GM23338 (cell line): Measurements from ENCODE around the gene PTPRN2. TPM values are rescaled to one million over a fixed set of nuclear protein-coding genes. Genes with fewer than 3 reads are reported as not detected.

Experiments used
- ATAC-seq: fragments of 200-7000 bp; cut with Tn5 transposase; 3 replicates; pipeline ENCODE4 v1.9.1; 2020
- DNase-seq: peaks from one replicate; pipeline ENCODE4 v3.0.0-alpha.2; 2015; ENCODE audit warnings: low spot score
- H2AFZ ChIP-seq: fragments of 200-600 bp; sonication (generic); 2 replicates; pipeline ENCODE4 v1.8.0; 2016; ENCODE audit warnings: antibody characterized with exemption, mild to moderate bottlenecking, moderate library complexity
- H3F3A ChIP-seq: fragments of 200-600 bp; sonication (generic); replicated peaks from 2 replicates; pipeline ENCODE4 v1.8.0; 2017; ENCODE audit warnings: antibody characterized with exemption, mixed run types, low read depth
- H3K27ac ChIP-seq: fragments of 200-600 bp; sonication (generic); 2 replicates; pipeline ENCODE4 v1.6.1; 2016; ENCODE audit warnings: low read depth
- H3K27me3 ChIP-seq: fragments of 200-600 bp; sonication (generic); 2 replicates; pipeline ENCODE4 v1.8.0; 2016; ENCODE audit warnings: mild to moderate bottlenecking, mixed run types, moderate library complexity; ENCODE audit not compliant: insufficient read depth
- H3K36me3 ChIP-seq: fragments of 200-600 bp; sonication (generic); 2 replicates; pipeline ENCODE4 v1.8.0; 2016; ENCODE audit warnings: mild to moderate bottlenecking; ENCODE audit not compliant: insufficient read depth
- H3K4me1 ChIP-seq: fragments of 200-600 bp; sonication (generic); 2 replicates; pipeline ENCODE4 v1.8.0; 2016; ENCODE audit warnings: mild to moderate bottlenecking, moderate library complexity; ENCODE audit not compliant: insufficient read depth
- H3K4me2 ChIP-seq: fragments of 200-600 bp; sonication (generic); 2 replicates; pipeline ENCODE4 v1.7.1; 2017; ENCODE audit warnings: mixed run types
- H3K4me3 ChIP-seq: fragments of 200-600 bp; sonication (generic); 2 replicates; pipeline ENCODE4 v1.6.1; 2016; ENCODE audit warnings: mixed run types
- H3K79me2 ChIP-seq: fragments of 200-600 bp; sonication (generic); replicated peaks from 2 replicates; pipeline ENCODE4 v1.8.0; 2017; ENCODE audit warnings: mild to moderate bottlenecking; ENCODE audit not compliant: insufficient read depth
- H3K9me2 ChIP-seq: fragments of 200-600 bp; sonication (generic); 2 replicates; pipeline ENCODE4 v1.8.0; 2017; ENCODE audit not compliant: insufficient read depth
- H4K20me1 ChIP-seq: fragments of 200-600 bp; sonication (generic); replicated peaks from 2 replicates; pipeline ENCODE4 v1.8.0; 2017; ENCODE audit warnings: mild to moderate bottlenecking; ENCODE audit not compliant: insufficient read depth
- H3K27ac Mint-ChIP-seq: 2 replicates; pipeline ENCODE4 v1.8.0; 2020; ENCODE audit warnings: inconsistent platforms, mild to moderate bottlenecking, moderate library complexity, mixed read lengths
- H3K27me3 Mint-ChIP-seq: 3 replicates; pipeline ENCODE4 v1.8.0; 2022; ENCODE audit warnings: low read depth, mild to moderate bottlenecking, moderate library complexity, mixed read lengths, inconsistent platforms; ENCODE audit not compliant: insufficient read depth, poor library complexity
- H3K36me3 Mint-ChIP-seq: 3 replicates; pipeline ENCODE4 v1.8.0; 2021; ENCODE audit warnings: low read depth, mild to moderate bottlenecking, inconsistent platforms, moderate library complexity, mixed read lengths
- H3K4me1 Mint-ChIP-seq: 3 replicates; pipeline ENCODE4 v1.8.0; 2020; ENCODE audit warnings: mild to moderate bottlenecking, inconsistent platforms, mixed read lengths
- H3K4me3 Mint-ChIP-seq: 3 replicates; pipeline ENCODE4 v1.8.0; 2021; ENCODE audit warnings: moderate library complexity, mild to moderate bottlenecking, inconsistent platforms, mixed read lengths
- H3K9me3 Mint-ChIP-seq: 3 replicates; pipeline ENCODE4 v1.8.0; 2020; ENCODE audit warnings: moderate library complexity, mild to moderate bottlenecking, inconsistent platforms, mixed read lengths
- CREB1 ChIP-seq: fragments of 250-450 bp; sonication (Bioruptor Pico); IDR thresholded peaks from 2 replicates; pipeline ENCODE4 v1.5.0; 2020; ENCODE audit warnings: low read depth, mild to moderate bottlenecking, moderate library complexity
- EZH2 ChIP-seq: fragments of 200-600 bp; sonication (generic); IDR thresholded peaks from one replicate; pipeline ENCODE4 v1.8.0; 2017; ENCODE audit warnings: antibody characterized with exemption, mild to moderate bottlenecking, low read depth; ENCODE audit not compliant: unreplicated experiment
- EZH2phosphoT487 ChIP-seq: fragments of 200-600 bp; sonication (generic); IDR thresholded peaks from one replicate; pipeline ENCODE4 v1.8.1; 2018; ENCODE audit warnings: antibody characterized with exemption; ENCODE audit not compliant: unreplicated experiment
- JUNB ChIP-seq: IDR thresholded peaks from one replicate; pipeline ENCODE4 v1.6.1; 2016; ENCODE audit warnings: antibody characterized with exemption; ENCODE audit not compliant: unreplicated experiment
- NANOG ChIP-seq: IDR thresholded peaks from 2 replicates; pipeline ENCODE4 v1.6.1; 2016; ENCODE audit warnings: antibody characterized with exemption, borderline replicate concordance
- POLR2AphosphoS5 ChIP-seq: IDR thresholded peaks from 2 replicates; pipeline ENCODE4 v1.6.1; 2016; ENCODE audit warnings: antibody characterized with exemption, low read depth
- STAT1 ChIP-seq: IDR thresholded peaks from one replicate; pipeline ENCODE4 v1.6.1; 2016; ENCODE audit warnings: antibody characterized with exemption; ENCODE audit not compliant: unreplicated experiment
- ZNF114 ChIP-seq: fragments of 250-450 bp; sonication (Bioruptor Pico); IDR thresholded peaks from 2 replicates; pipeline ENCODE4 v1.5.0; 2020; ENCODE audit warnings: mild to moderate bottlenecking, moderate library complexity
- ZNF331 ChIP-seq: fragments of 250-450 bp; sonication (Bioruptor Pico); IDR thresholded peaks from 2 replicates; pipeline ENCODE4 v1.5.0; 2020; ENCODE audit warnings: low read depth, mild to moderate bottlenecking, moderate library complexity
- ZNF462 ChIP-seq: fragments of 250-450 bp; sonication (Bioruptor Pico); IDR thresholded peaks from 2 replicates; pipeline ENCODE4 v1.5.0; 2020; ENCODE audit warnings: mild to moderate bottlenecking, moderate library complexity
- polyA plus RNA-seq: library from polyadenylated mRNA; unstranded; fragments of >200 nt; fragmentation: Nextera tagmentation; extraction: Ambion mirVana; gene quantifications from 2 replicates; pipeline ENCODE4 v1.2.1, GENCODE V29; 2016
- total RNA-seq: library from RNA; depleted of rRNA; stranded (reverse); fragments of >200 nt; shearing (Covaris generic); gene quantifications from 2 replicates; pipeline ENCODE4 v1.2.3, GENCODE V29; 2014
- TF ChIP-seq, protein P1 (sequence below): IDR thresholded peaks from one replicate; pipeline ENCODE4 v1.6.1; 2018; ENCODE audit warnings: antibody characterized with exemption; ENCODE audit not compliant: unreplicated experiment
- TF ChIP-seq, protein P2 (sequence below), 2 experiments: fragments of 200-600 bp in 1 of 2; sonication (generic) in 1 of 2; conservative IDR thresholded peaks; 2 replicates each; pipeline versions ENCODE4 v1.5.1 to v1.6.1; 2016 to 2017; ENCODE audit warnings: antibody characterized with exemption in 2 of 2, low read depth in 2 of 2, mild to moderate bottlenecking in 2 of 2, moderate library complexity in 1 of 2
- TF ChIP-seq, protein P3 (sequence below): IDR thresholded peaks from 2 replicates; pipeline ENCODE4 v1.6.1; 2016; ENCODE audit warnings: antibody characterized with exemption

PTPRN2 gene
- total and polyA plus RNA-seq, 2 experiments from 2014 or later = 0.87 to 4.0 TPM

DNA sequence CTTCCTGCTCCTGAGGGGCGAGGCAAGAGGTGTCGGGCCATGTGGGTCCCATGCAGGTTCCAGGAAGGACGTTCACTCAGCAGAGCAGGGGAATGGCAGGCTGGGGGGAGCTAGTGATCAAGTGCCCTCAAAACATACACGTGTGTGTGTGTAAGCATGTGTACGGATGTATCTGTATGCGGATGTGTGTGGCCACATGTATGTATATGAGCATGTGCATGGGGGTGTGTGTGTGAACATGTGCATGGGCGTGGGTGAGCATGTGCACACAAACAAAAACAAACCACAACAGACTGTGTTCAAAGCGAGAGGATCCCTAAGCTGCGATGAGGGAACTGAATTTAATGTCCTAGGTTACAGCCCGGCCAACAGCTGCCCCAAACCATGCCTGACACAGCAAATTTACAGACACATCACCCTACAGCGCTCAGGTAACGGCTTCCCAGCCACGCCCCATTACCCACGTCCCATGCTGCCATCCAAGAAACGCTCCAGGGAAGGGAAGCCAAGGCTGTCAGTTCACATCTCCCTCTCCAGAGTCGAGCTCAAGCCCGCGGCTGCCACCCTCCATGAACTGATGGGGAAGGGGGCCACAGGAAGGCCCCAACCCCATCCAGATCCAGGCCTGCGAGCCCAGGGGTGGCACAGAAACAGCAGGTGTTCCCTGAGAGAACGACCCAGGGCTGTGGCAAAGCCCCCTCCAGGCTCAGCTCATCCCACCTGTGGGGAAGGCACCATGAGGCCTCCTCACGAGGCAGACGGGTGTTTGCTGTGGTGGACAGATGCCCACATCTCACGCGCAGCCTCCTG is 56.6 kb downstream of the PTPRN2 start:
- no peaks in the 10 kb centered on the region for H3K4me1 ChIP-seq
- Mint-ChIP-seq H3K4me1 (peaks cover 2% of the 10 kb centered on the region; the same call in 2 of the 3 replicates), H3K27ac (no peak overlapping the region; the same call in 1 of the 2 replicates), H3K4me3 (no peak overlapping the region), H3K27me3 (peaks cover 15% of the 10 kb centered on the region), H3K9me3 (peaks cover 82% of the 10 kb centered on the region), H3K36me3 (peaks cover 25% of the 10 kb centered on the region)
- no peak overlapping the region for H3K4me3 ChIP-seq
- H4K20me1 ChIP-seq = no peaks in the 10 kb centered on the region; the same call in 1 of the 2 replicates
- no peaks in the 10 kb centered on the region for H3K79me2 ChIP-seq
- DNase-seq (no peak), ATAC-seq (no peak)
- TF ChIP-seq ZNF462 (CRISPR knock-in tag) (no peak), CREB1 (CRISPR knock-in tag) (no peak), STAT1 (no peak), ZNF114 (CRISPR knock-in tag) (no peak), JUNB (no peak), EZH2phosphoT487 (no peak), NANOG (no peak), ZNF331 (no peak), EZH2 (no peak), POLR2AphosphoS5 (no peak)
- TF ChIP-seq, protein P1, sequence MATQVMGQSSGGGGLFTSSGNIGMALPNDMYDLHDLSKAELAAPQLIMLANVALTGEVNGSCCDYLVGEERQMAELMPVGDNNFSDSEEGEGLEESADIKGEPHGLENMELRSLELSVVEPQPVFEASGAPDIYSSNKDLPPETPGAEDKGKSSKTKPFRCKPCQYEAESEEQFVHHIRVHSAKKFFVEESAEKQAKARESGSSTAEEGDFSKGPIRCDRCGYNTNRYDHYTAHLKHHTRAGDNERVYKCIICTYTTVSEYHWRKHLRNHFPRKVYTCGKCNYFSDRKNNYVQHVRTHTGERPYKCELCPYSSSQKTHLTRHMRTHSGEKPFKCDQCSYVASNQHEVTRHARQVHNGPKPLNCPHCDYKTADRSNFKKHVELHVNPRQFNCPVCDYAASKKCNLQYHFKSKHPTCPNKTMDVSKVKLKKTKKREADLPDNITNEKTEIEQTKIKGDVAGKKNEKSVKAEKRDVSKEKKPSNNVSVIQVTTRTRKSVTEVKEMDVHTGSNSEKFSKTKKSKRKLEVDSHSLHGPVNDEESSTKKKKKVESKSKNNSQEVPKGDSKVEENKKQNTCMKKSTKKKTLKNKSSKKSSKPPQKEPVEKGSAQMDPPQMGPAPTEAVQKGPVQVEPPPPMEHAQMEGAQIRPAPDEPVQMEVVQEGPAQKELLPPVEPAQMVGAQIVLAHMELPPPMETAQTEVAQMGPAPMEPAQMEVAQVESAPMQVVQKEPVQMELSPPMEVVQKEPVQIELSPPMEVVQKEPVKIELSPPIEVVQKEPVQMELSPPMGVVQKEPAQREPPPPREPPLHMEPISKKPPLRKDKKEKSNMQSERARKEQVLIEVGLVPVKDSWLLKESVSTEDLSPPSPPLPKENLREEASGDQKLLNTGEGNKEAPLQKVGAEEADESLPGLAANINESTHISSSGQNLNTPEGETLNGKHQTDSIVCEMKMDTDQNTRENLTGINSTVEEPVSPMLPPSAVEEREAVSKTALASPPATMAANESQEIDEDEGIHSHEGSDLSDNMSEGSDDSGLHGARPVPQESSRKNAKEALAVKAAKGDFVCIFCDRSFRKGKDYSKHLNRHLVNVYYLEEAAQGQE = no peak
- TF ChIP-seq, protein P2, sequence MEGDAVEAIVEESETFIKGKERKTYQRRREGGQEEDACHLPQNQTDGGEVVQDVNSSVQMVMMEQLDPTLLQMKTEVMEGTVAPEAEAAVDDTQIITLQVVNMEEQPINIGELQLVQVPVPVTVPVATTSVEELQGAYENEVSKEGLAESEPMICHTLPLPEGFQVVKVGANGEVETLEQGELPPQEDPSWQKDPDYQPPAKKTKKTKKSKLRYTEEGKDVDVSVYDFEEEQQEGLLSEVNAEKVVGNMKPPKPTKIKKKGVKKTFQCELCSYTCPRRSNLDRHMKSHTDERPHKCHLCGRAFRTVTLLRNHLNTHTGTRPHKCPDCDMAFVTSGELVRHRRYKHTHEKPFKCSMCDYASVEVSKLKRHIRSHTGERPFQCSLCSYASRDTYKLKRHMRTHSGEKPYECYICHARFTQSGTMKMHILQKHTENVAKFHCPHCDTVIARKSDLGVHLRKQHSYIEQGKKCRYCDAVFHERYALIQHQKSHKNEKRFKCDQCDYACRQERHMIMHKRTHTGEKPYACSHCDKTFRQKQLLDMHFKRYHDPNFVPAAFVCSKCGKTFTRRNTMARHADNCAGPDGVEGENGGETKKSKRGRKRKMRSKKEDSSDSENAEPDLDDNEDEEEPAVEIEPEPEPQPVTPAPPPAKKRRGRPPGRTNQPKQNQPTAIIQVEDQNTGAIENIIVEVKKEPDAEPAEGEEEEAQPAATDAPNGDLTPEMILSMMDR (conservative IDR thresholded peaks at IDR 0.05; ENCODE audit: low read depth in 2 of 2) = no peak
- TF ChIP-seq, protein P3, sequence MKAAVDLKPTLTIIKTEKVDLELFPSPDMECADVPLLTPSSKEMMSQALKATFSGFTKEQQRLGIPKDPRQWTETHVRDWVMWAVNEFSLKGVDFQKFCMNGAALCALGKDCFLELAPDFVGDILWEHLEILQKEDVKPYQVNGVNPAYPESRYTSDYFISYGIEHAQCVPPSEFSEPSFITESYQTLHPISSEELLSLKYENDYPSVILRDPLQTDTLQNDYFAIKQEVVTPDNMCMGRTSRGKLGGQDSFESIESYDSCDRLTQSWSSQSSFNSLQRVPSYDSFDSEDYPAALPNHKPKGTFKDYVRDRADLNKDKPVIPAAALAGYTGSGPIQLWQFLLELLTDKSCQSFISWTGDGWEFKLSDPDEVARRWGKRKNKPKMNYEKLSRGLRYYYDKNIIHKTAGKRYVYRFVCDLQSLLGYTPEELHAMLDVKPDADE = no peak
- no peak overlapping the region for H2AFZ ChIP-seq
- no peaks in the 10 kb centered on the region; the same call in 1 of the 2 replicates for H3F3A ChIP-seq
- no peaks in the 10 kb centered on the region for H3K36me3 ChIP-seq
- no peak overlapping the region for H3K27ac ChIP-seq
- no peak overlapping the region for H3K4me2 ChIP-seq
- H3K9me2 ChIP-seq = no peaks in the 10 kb centered on the region
- H3K27me3 ChIP-seq = no peaks in the 10 kb centered on the region
